Mesodermal cell (in vitro differentiated cells): ENCODE data around the gene CEP170B.
"Not testable (repeated sequence)": the region's sequence is repeated elsewhere in the genome, so short reads cannot be mapped to it uniquely, and the experiment has no call there.

Experiments
- H3K27ac ChIP-seq: 2 replicates; pipeline ENCODE4 v1.7.0; 2013; ENCODE audit warnings: mild to moderate bottlenecking, low read depth, low read length, moderate library complexity; ENCODE audit not compliant: severe bottlenecking
- H3K36me3 ChIP-seq: 2 replicates; pipeline ENCODE4 v1.7.1; 2013; ENCODE audit warnings: mild to moderate bottlenecking, low read length, moderate library complexity; ENCODE audit not compliant: control insufficient read depth, insufficient read depth
- H3K4me1 ChIP-seq: one replicate; pipeline ENCODE4 v1.7.1; 2013; ENCODE audit warnings: mild to moderate bottlenecking, low read length; ENCODE audit not compliant: insufficient read depth, control insufficient read depth, poor library complexity, severe bottlenecking
- H3K4me3 ChIP-seq: 2 replicates; pipeline ENCODE4 v1.7.0; 2013; ENCODE audit warnings: low read length, control low read depth, mild to moderate bottlenecking; ENCODE audit not compliant: insufficient read depth, poor library complexity, severe bottlenecking; ENCODE audit errors: extremely low read depth
- H3K9me3 ChIP-seq: 2 replicates; pipeline ENCODE4 v1.7.1; 2013; ENCODE audit warnings: mild to moderate bottlenecking, low read length, moderate library complexity; ENCODE audit not compliant: control insufficient read depth
- WGBS, 2 experiments: methylation state at CpG; one replicate each; pipeline ENCODE4 v1.1.5; 2013; ENCODE audit warnings: missing lambda C conversion rate in 2 of 2; ENCODE audit not compliant: insufficient coverage in 2 of 2; 5-methylcytosine and 5-hydroxymethylcytosine counted together

CEP170B gene

GRCh38 chr14:104844306-104845032, 20.6 kb upstream of the CEP170B start:
- Histone ChIP-seq H3K9me3 (no peaks in the 10 kb centered on the region), H3K4me1 (peaks cover 7% of the 10 kb centered on the region), H3K27ac (no peak overlapping the region), H3K4me3 (peak overlapping the region; percentile 28), H3K36me3 (no peaks in the 10 kb centered on the region)
- 29 to 32% methylated on average over 23 to 24 of the region's 27 CpGs for WGBS, 2 experiments

GRCh38 chr14:104845033-104845666, 19.9 kb upstream of the CEP170B start:
- Histone ChIP-seq H3K4me1 (peaks cover 7% of the 10 kb centered on the region), H3K4me3 (no peak overlapping the region), H3K36me3 (no peaks in the 10 kb centered on the region), H3K27ac (no peak overlapping the region), H3K9me3 (no peaks in the 10 kb centered on the region)
- 91 to 100% methylated on average over 4 of the region's 4 CpGs for WGBS, 2 experiments

GRCh38 chr14:104845834-104846441, 19.1 kb upstream of the CEP170B start:
- no peak overlapping the region for H3K4me3 ChIP-seq
- 71 to 100% methylated on average over 1 to 2 of the region's 3 CpGs for WGBS, 2 experiments
- H3K36me3 ChIP-seq = no peaks in the 10 kb centered on the region
- H3K27ac ChIP-seq = no peak overlapping the region
- H3K9me3 ChIP-seq = no peaks in the 10 kb centered on the region
- peaks cover 7% of the 10 kb centered on the region for H3K4me1 ChIP-seq

- Histone ChIP-seq H3K36me3 (no peaks in the 10 kb centered on the region), H3K4me1 (no peaks in the 10 kb centered on the region), H3K4me3 (no peak overlapping the region), H3K9me3 (no peaks in the 10 kb centered on the region), H3K27ac (no peak overlapping the region)
- 93 to 94% methylated on average over 3 to 4 of the region's 8 CpGs for WGBS, 2 experiments
Observed at GRCh38 chr14:104852280-104852663, 12.8 kb upstream of the CEP170B start.

- Histone ChIP-seq H3K4me3 (no peak overlapping the region), H3K4me1 (no peaks in the 10 kb centered on the region), H3K9me3 (no peaks in the 10 kb centered on the region), H3K27ac (no peak overlapping the region), H3K36me3 (no peaks in the 10 kb centered on the region)
- 75 to 89% methylated on average over 9 to 12 of the region's 12 CpGs for WGBS, 2 experiments
Observed at GRCh38 chr14:104855532-104856090, 9.5 kb upstream of the CEP170B start.

GRCh38 chr14:104856157-104856868, 8.8 kb upstream of the CEP170B start:
- no peaks in the 10 kb centered on the region for H3K9me3 ChIP-seq
- H3K36me3 ChIP-seq = no peaks in the 10 kb centered on the region
- H3K27ac ChIP-seq = no peak overlapping the region
- no peak overlapping the region for H3K4me3 ChIP-seq
- H3K4me1 ChIP-seq = no peaks in the 10 kb centered on the region
- WGBS, 2 experiments = 85 to 87% methylated on average over 14 to 19 of the region's 21 CpGs

- no peaks in the 10 kb centered on the region for H3K9me3 ChIP-seq
- 53 to 69% methylated on average over 12 to 17 of the region's 25 CpGs for WGBS, 2 experiments
Observed at GRCh38 chr14:104856869-104857860, 7.9 kb upstream of the CEP170B start.

GRCh38 chr14:104857931-104858330, 7.1 kb upstream of the CEP170B start:
- H3K4me3 ChIP-seq, H3K36me3 ChIP-seq, H3K27ac ChIP-seq, H3K9me3 ChIP-seq, H3K4me1 ChIP-seq: not testable (repeated sequence)
- WGBS, 2 experiments = 100% methylated on average over 2 to 3 of the region's 6 CpGs

More at GRCh38 chr14:104856869-104857860, 7.9 kb upstream of the CEP170B start:
- H3K27ac ChIP-seq = no peak overlapping the region
- H3K36me3 ChIP-seq = no peaks in the 10 kb centered on the region
- H3K4me1 ChIP-seq = no peaks in the 10 kb centered on the region
- H3K4me3 ChIP-seq = no peak overlapping the region

GRCh38 chr14:104858811-104859426, 6.1 kb upstream of the CEP170B start:
- WGBS, 2 experiments = 79 to 98% methylated on average over 5 to 8 of the region's 8 CpGs
- Histone ChIP-seq H3K36me3 (no peaks in the 10 kb centered on the region), H3K9me3 (no peaks in the 10 kb centered on the region), H3K4me1 (no peaks in the 10 kb centered on the region), H3K4me3 (no peak overlapping the region), H3K27ac (no peak overlapping the region)
